ENCODE measurements around the gene SLC25A51. TPM values are rescaled to one million over a fixed set of nuclear protein-coding genes. Genes with fewer than 3 reads are reported as not detected.
"Not testable (repeated sequence)": the region's sequence is repeated elsewhere in the genome, so short reads cannot be mapped to it uniquely, and the experiment has no call there.

Gene SLC25A51
- total RNA-seq, 4 donors from 2014 or later, result 29.0 to 41.9 (median 39.3) TPM

DNA sequence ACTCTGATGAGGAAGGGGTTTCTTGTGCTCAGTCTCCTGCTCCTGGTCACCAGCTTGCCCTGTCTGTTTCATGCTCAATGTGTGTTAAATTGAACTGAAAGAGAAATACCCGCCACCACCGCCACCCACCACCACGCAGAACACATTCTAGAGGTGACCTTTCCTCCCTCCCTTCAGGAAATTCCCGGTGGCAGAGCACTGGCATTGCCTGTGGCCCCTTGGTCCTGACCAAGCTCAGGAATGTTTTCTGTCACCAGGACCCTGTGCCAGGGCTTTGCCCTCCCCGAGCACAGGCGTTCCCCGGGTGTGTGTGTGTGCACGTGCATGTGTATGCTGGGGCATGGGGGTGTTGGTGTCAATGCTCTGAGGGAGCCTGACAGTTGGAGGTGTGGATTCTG lies 10.2 kb upstream of the SLC25A51 start:
- TF ChIP-seq POLR2A (IDR thresholded peaks at IDR 0.05; ENCODE audit: low read depth) (no peak), EP300 (IDR thresholded peaks at IDR 0.05) (no peak), POLR2AphosphoS5 (IDR thresholded peaks at IDR 0.05) (no peak)
- TF ChIP-seq, protein P1, sequence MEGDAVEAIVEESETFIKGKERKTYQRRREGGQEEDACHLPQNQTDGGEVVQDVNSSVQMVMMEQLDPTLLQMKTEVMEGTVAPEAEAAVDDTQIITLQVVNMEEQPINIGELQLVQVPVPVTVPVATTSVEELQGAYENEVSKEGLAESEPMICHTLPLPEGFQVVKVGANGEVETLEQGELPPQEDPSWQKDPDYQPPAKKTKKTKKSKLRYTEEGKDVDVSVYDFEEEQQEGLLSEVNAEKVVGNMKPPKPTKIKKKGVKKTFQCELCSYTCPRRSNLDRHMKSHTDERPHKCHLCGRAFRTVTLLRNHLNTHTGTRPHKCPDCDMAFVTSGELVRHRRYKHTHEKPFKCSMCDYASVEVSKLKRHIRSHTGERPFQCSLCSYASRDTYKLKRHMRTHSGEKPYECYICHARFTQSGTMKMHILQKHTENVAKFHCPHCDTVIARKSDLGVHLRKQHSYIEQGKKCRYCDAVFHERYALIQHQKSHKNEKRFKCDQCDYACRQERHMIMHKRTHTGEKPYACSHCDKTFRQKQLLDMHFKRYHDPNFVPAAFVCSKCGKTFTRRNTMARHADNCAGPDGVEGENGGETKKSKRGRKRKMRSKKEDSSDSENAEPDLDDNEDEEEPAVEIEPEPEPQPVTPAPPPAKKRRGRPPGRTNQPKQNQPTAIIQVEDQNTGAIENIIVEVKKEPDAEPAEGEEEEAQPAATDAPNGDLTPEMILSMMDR (IDR thresholded peaks at IDR 0.05), result no peak

DNA sequence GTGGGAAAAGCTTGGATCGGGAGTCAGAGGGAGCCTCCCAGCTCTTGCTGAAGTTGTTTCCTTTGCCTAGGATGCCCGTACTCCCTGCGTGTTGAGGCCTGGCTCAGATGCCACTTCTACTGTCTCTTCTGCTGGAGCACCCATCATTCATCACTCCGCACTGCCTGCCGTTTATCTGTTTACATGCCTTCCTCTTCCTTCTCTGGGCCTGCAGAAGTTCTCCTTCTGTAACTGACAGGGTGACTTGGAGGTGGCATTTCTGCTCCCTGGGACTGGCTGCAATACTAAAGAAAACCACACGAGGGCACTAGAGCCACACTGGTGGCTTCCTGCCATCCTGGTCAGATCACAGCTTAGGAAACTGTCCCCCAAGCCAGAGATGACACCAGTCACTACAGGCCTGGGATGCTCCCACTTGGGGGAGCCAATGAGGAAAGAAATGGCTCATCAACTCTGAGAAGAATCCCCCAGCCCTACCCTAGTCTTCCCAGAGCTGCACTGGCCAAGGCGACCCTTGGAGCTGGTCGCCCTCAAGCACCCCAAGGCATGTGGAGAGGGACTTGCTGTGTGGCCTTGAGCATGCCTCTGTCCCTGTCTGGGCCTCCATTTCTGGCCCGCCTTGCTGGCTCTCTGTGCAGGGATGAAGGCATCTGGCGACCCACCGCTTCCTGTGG lies 9.7 kb upstream of the SLC25A51 start:
- H3K9me3 ChIP-seq, result no peaks in the 10 kb centered on the region
- H3K4me3 ChIP-seq, result no peak overlapping the region
- TF ChIP-seq, protein P1 (IDR thresholded peaks at IDR 0.05), result peak in 2 of 3 experiments; percentile 96 to 97
- peak in 1 of 2 donors; percentile 48 for TF ChIP-seq POLR2AphosphoS5 (IDR thresholded peaks at IDR 0.05)
- no peak for TF ChIP-seq POLR2A (IDR thresholded peaks at IDR 0.05; ENCODE audit: low read depth)
- no peak for TF ChIP-seq EP300 (IDR thresholded peaks at IDR 0.05)
- peaks cover 0 to 14% (median 4%) of the 10 kb centered on the region in 4 donors for H3K36me3 ChIP-seq
- DNase-seq (ENCODE audit: extremely low spot score), result peak; percentile 96
- H3K27me3 ChIP-seq, result no peaks in the 10 kb centered on the region
- peaks cover 21 to 35% (median 31%) of the 10 kb centered on the region in 4 donors for H3K4me1 ChIP-seq
- H3K27ac ChIP-seq (replicated peaks in 1 of 4), result no peak overlapping the region
- 54% methylated on average over 11 of the region's 11 CpGs for WGBS
- intact Hi-C loops (cut with DNase I), result loop anchor here (2.0 to 10.0 kb wide), 5 partner anchors 155 to 521 kb away; partner anchors contain the start of gene SHB

More for the DNA sequence above, 10.2 kb upstream of the SLC25A51 start:
- Histone ChIP-seq H3K9me3 (no peaks in the 10 kb centered on the region), H3K27me3 (no peaks in the 10 kb centered on the region), H3K27ac (replicated peaks in 1 of 4) (no peak overlapping the region), H3K36me3 (peaks cover 0 to 18% (median 6%) of the 10 kb centered on the region in 4 donors), H3K4me1 (peaks cover 26 to 35% (median 31%) of the 10 kb centered on the region in 4 donors), H3K4me3 (no peak overlapping the region)
- WGBS, result 81% methylated on average over 8 of the region's 8 CpGs
- no peak for DNase-seq (ENCODE audit: extremely low spot score)
- intact Hi-C loops (cut with DNase I), result loop anchor here (5.0 to 10.0 kb wide), 2 partner anchors 173 to 521 kb away; no protein-coding TSS in a partner anchor

DNA sequence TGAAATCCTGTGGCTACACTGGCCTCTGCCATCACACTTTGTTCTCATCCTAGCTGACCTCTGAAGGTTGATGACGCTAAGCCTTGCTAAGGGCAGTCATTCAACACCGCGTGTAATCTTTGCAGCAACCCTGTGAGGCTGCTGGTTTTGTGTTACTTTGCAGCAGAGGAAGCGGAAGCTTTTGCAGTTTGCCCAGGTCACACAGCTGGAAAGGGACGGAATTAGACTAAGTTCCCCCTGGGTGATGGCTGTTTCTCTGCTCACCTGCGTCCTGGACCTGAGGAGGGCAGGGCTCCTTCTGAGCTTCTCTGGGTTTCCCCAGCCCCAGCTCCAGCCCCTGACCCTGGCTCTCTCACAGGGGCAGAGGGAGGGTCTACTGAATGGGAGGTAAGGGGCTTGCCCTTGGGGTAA lies 7.3 kb upstream of the SLC25A51 start:
- Histone ChIP-seq H3K27me3 (no peaks in the 10 kb centered on the region), H3K27ac (replicated peaks in 1 of 4) (no peak overlapping the region), H3K36me3 (peaks cover 0 to 3% (median 0%) of the 10 kb centered on the region in 4 donors), H3K4me3 (no peak overlapping the region), H3K4me1 (peaks cover 9 to 20% (median 13%) of the 10 kb centered on the region in 4 donors), H3K9me3 (no peaks in the 10 kb centered on the region)
- no peak for TF ChIP-seq POLR2A (IDR thresholded peaks at IDR 0.05; ENCODE audit: low read depth)
- WGBS, result 49% methylated on average over 6 of the region's 6 CpGs
- no peak for DNase-seq (ENCODE audit: extremely low spot score)
- intact Hi-C loops (cut with DNase I), result loop anchor here (5.0 to 10.0 kb wide), 2 partner anchors 176 to 524 kb away; no protein-coding TSS in a partner anchor

DNA sequence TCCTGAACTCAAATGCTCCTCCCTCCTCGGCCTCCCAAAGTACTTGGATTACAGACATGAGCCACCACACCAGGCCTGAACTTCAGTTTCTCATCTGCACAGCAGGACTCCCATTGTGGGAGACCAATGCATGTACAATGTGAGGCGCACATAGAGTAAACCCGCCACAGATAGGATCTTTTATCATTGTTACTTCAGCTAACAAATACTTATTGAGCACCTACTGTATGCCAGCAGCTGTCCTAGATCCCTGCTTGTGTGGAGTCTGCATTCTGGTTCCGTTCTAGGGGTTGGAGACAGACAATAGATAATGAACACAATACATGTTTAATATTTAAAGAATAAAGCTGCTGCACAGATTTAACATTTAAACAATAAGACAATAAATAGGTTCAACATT lies 6.3 kb upstream of the SLC25A51 start:
- H3K9me3 ChIP-seq, result no peaks in the 10 kb centered on the region
- WGBS, result 96% methylated on average over 4 of the region's 4 CpGs
- H3K4me3 ChIP-seq, result no peak overlapping the region
- peaks cover 5 to 15% (median 8%) of the 10 kb centered on the region in 4 donors for H3K4me1 ChIP-seq
- H3K36me3 ChIP-seq, result no peaks in the 10 kb centered on the region
- no peak for TF ChIP-seq POLR2A (IDR thresholded peaks at IDR 0.05; ENCODE audit: low read depth)
- TF ChIP-seq, protein P1 (IDR thresholded peaks at IDR 0.05), result no peak
- no peak for TF ChIP-seq EP300 (IDR thresholded peaks at IDR 0.05)
- no peak for TF ChIP-seq POLR2AphosphoS5 (IDR thresholded peaks at IDR 0.05)
- intact Hi-C loops (cut with DNase I), result loop anchor here (5.0 to 10.0 kb wide), 2 partner anchors 177 to 525 kb away; no protein-coding TSS in a partner anchor
- no peak overlapping the region for H3K27ac ChIP-seq (replicated peaks in 1 of 4)
- DNase-seq (ENCODE audit: extremely low spot score), result no peak
- no peaks in the 10 kb centered on the region for H3K27me3 ChIP-seq

DNA sequence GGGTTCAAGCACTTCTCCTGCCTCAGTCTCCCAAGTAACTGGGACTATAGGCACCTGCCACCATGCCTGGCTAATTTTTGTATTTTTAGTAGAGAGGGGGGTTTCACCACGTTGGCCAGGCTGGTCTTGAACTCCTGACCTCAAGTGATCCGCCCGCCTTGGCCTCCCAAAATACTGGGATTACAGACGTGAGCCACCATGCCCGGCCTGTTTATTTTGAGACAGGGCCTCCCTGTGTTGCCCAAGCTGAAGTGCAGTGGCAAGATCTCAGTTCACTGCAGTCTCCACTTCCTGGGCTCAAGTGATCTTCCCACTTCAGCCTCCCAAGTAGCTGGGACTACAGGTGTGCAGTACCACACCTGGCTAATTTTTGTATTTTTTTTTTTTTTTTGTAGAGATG lies 5.9 kb upstream of the SLC25A51 start:
- not testable (repeated sequence) for H3K36me3 ChIP-seq; DNase-seq (ENCODE audit: extremely low spot score); H3K9me3 ChIP-seq; H3K27me3 ChIP-seq; H3K27ac ChIP-seq (replicated peaks in 1 of 4); H3K4me3 ChIP-seq
- peaks cover 8 to 20% (median 12%) of the 10 kb centered on the region in 4 donors for H3K4me1 ChIP-seq
- intact Hi-C loops (cut with DNase I), result loop anchor here (5.0 to 10.0 kb wide), 2 partner anchors 177 to 525 kb away; no protein-coding TSS in a partner anchor
- WGBS, result 93% methylated on average over 5 of the region's 5 CpGs
